ENCODE data around the gene IGSF11.
"Not testable (repeated sequence)": the region's sequence is repeated elsewhere in the genome, so short reads cannot be mapped to it uniquely, and the experiment has no call there.

IGSF11 gene, protein sequence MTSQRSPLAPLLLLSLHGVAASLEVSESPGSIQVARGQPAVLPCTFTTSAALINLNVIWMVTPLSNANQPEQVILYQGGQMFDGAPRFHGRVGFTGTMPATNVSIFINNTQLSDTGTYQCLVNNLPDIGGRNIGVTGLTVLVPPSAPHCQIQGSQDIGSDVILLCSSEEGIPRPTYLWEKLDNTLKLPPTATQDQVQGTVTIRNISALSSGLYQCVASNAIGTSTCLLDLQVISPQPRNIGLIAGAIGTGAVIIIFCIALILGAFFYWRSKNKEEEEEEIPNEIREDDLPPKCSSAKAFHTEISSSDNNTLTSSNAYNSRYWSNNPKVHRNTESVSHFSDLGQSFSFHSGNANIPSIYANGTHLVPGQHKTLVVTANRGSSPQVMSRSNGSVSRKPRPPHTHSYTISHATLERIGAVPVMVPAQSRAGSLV

DNA sequence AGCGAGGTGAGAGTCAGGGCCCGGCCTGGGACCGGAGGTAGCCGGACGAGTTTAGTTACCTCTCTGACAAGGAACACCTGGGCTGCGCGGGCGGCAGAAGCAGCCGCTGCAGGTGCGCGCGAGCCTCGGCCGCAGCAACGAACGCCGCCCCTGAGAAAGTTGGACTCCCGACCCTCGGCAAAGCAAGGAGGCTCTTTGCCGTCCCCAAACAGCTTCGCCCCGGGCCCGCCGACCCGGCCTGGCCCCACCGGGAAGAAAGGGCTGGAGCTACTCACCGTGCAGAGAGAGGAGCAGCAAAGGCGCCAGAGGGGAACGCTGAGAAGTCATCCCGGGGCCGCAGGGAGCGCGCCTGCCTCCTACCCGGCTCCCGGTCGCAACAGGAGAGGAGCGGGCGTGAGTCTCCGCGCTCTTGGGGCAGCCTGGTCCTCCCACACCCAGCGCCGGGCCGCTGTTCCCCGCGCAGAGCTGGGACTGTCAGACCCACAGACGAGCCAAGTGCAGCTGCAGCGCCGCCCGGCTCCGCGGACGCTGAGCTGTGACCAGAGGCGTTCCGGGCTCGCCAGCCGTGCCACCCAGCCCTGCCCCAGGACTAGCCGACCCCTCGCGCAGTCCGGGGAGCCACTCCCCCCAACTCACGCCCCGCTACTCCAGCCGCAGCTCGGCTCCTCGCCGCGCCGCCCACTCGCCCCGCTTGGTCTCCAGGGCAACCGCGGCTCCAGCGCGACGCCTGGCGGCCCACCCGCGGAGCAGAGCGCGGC lies at the start of gene IGSF11:
TSS of gene IGSF11 (minus strand) at position 591 of the 758 bp plus-strand sequence. CDS start at position 327, 264 bp downstream.
- peak within 1 kb of the TSS; percentile 30; the same call in 1 of the 2 replicates for H3K27ac ChIP-seq
- TF ChIP-seq, protein P1, sequence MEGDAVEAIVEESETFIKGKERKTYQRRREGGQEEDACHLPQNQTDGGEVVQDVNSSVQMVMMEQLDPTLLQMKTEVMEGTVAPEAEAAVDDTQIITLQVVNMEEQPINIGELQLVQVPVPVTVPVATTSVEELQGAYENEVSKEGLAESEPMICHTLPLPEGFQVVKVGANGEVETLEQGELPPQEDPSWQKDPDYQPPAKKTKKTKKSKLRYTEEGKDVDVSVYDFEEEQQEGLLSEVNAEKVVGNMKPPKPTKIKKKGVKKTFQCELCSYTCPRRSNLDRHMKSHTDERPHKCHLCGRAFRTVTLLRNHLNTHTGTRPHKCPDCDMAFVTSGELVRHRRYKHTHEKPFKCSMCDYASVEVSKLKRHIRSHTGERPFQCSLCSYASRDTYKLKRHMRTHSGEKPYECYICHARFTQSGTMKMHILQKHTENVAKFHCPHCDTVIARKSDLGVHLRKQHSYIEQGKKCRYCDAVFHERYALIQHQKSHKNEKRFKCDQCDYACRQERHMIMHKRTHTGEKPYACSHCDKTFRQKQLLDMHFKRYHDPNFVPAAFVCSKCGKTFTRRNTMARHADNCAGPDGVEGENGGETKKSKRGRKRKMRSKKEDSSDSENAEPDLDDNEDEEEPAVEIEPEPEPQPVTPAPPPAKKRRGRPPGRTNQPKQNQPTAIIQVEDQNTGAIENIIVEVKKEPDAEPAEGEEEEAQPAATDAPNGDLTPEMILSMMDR (IDR thresholded peaks at IDR 0.05), result peak; percentile 90
- TF ChIP-seq ZFX (IDR thresholded peaks at IDR 0.05; ENCODE audit: borderline replicate concordance), result no peak

DNA sequence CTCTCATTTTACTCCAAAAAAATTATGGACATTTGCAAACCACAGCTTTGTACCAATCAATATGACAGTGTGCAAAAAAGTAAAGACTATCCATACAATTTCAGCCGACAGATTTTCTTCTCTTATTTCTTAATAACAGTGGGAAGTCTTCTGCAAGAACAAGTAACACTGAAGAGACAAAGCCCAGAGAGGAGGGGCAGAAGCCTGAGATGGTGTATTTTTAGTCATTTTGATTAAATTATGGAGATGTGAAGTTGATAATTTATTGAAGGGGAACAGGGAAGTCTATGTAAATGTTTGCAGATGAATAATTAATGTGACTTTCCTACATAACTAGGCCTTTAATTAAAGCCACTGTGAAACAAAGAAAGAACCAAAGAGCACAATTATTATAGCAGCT lies 45.7 kb upstream of the IGSF11 start:
- no peak overlapping the region for H3K27ac ChIP-seq
- TF ChIP-seq ZFX (IDR thresholded peaks at IDR 0.05; ENCODE audit: borderline replicate concordance), result no peak
- TF ChIP-seq, protein P1 (IDR thresholded peaks at IDR 0.05), result no peak

DNA sequence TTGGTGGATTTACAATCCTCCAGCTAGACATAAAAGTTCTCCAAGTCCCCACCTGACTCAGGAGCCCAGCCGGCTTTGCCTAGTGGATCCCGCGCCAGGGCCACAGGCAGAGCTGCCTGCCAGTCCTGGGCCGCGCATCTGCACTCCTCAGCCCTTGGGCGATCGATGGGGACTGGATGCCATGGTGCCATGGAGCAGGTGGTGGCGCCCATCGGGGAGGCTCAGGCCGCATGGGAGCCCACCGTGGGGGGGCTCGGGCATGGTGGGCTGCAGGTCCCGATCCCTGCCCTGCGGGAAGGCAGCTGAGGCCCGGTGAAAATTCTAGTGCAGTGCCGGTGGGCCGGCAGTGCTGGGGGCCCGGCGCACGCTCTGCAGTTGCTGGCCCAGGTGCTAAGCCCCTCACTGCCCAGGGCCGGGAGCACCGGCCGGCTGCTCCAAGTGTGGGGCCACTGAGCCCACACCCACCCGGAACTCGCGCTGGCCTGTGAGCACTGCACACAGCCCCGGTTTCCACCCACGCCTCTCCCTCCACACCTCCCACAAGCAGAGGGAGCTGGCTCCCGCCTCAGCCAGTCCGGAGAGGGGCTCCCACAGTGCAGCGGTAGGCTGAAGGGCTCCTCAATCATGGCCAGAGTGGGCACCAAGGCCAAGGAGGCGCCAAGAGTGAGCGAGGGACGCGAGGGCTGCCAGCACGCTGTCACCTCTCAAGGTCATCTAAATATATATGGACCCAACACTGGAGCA lies 38.8 kb upstream of the IGSF11 start:
- no peak overlapping the region for H3K27ac ChIP-seq
- no peak for TF ChIP-seq ZFX (IDR thresholded peaks at IDR 0.05; ENCODE audit: borderline replicate concordance)
- TF ChIP-seq, protein P1 (IDR thresholded peaks at IDR 0.05), result no peak

DNA sequence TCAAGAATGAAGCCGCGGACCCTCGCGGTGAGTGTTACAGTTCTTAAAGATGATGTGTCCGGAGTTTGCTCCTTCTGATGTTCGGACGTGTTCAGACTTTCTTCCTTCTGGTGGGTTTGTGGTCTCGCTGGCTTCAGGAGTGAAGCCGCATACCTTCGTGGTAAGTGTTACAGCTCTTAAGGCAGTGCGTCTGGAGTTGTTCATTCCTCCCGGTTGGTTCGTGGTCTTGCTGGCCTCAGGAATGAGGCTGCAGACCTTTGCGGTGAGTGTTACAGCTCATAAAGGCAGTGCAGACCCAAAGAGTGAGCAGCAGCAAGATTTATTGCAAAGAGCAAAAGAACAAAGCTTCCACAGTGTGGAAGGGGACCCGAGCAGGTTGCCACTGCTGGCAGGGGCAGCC lies 37.8 kb upstream of the IGSF11 start:
- not testable (repeated sequence) for H3K27ac ChIP-seq

DNA sequence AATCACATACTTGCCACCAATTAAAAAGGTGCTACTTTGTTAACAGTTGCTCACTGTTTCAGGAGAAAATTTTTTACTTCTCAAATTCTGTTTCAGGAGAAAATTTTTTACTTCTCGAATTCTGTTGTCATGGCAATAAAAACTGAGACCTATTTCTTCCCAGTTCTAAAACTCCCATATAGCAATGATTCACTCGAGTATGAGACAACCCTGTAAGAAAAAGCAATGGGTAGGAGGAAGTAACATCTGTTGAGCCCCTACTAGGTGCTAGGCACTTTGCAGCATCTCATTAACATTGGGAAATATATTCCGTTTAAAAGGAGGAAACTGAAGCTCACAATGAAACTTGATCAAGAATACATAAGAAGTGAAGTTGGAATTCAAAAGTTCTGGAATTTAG lies 35.1 kb upstream of the IGSF11 start:
- no peak for TF ChIP-seq ZFX (IDR thresholded peaks at IDR 0.05; ENCODE audit: borderline replicate concordance)
- TF ChIP-seq, protein P1 (IDR thresholded peaks at IDR 0.05), result no peak
- H3K27ac ChIP-seq, result no peak overlapping the region

DNA sequence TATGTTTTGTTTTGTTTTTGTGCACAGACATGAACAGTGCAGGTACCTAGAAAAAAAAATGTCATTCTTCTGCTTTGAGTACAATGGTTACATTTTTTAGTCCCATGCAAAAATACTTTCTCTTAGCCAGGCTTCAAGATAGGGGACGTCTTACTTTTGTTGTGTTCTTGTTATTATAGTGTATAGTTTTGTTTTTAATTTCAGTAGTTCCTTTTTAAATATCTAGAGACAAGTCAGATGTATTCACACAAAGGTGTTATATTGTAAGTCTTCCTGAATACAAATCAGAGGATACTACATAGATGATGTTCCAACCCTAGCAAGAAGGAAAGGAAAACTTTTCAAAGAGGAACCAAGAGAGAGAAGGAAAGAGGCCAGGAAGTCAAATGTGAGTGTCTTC lies 28.8 kb upstream of the IGSF11 start:
- no peak overlapping the region for H3K27ac ChIP-seq
- TF ChIP-seq, protein P1 (IDR thresholded peaks at IDR 0.05), result no peak
- TF ChIP-seq ZFX (IDR thresholded peaks at IDR 0.05; ENCODE audit: borderline replicate concordance), result no peak

DNA sequence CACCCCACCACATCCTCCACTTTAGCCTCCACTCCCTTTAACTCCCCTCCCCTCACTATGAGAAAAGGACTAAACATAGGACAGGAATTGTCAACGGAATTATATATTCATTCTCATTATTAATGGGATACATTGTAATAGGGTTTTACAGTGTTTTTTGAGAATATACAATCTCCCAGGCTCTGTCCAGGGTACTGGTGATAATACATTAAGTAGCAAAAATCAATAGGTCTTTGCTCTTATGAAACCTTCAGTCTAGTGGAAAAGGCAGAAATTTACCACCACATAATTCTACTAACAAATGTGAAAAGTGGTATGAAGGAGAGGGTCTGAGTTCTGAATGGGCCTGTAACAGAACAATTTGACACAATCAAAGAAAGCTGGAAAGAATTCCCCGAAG lies 28.2 kb upstream of the IGSF11 start:
- H3K27ac ChIP-seq, result no peak overlapping the region
- no peak for TF ChIP-seq ZFX (IDR thresholded peaks at IDR 0.05; ENCODE audit: borderline replicate concordance)
- TF ChIP-seq, protein P1 (IDR thresholded peaks at IDR 0.05), result no peak
